ENCODE results near the gene EEIG1.

EEIG1 gene

DNA sequence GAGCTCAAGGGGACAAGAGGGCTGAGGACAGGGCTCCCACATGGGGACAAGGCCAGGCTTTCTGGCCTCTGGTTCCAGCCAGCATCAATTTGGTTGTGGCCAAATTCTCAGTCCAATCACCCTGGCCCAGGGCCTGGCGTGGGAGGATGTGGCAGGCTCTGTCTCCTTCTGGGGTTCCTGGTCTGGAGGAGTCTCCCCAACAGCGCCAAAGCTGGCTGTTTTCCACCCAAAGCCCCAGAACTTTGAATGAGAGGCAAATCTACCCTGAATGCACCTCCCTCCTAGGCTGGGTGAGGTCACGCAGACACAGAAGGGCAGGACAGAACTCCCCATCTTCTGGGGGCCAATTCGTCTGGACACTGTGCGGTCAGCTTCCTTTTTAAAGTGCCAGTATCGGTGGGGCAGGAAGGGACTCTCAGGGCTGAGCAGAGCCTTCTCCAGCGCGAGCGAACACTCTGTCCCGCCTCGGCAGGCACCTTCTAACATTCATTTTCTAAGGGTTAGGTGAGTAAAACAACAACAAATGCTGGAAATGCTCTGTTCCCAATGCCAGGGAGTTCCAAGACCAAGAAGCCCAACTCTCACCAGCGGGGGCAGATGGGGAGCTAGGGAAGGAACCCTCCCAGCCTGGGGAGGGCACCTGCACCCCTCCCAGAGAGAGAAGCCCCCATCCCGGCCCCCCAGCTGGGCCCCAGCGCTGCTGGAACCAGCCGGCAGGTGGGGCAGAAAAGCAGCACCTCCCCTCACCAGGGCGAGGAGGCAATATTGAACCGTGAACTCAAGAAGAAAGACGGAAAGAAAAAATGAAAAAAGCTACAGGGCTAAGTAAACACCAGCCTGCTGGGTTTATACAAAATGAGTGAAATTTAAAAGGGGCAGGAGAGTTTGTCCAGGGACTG is 39.5 kb downstream of the EEIG1 start:
- DNase-seq (ENCODE audit: low read depth in 2 of 2): no peak

DNA sequence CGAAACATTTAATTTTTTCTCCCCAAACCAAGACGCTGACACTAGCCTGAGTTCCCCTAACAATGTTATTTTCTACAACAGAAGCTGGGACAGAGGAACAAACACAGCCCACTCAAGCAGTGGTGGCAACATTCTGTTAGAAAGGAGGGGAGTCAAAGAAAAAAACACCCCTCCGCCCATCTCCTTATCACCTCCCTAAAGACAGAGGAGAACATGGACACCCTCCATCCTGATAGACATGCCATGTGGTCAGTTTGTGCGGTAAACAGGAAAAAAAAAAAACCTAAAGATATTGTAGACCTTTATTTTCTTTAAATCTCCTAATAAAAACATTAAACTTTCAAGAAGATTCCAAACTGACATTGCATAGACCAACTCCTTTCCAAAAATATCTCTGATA is 40.2 kb downstream of the EEIG1 start:
- DNase-seq (ENCODE audit: low read depth in 2 of 2): no peak

DNA sequence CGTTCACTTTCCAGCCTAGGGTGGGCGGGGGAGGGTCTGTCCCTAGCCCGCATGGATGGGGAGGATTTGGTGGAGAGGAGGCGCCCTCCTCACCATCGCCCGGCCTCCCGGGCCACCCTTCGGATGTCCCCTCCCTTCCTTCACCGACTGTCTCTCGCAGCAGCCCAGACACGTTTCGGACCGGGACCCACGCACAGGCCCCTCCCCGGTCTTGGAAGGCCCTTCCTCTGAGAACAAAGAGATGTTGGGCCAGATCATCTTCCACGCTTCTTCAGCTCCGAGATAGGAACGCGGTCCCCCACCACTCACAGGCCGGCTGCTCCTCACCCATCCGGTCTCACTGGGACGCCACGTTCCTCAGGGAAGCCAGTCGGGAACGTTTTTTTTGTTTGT is 42.5 kb downstream of the EEIG1 start:
- DNase-seq (ENCODE audit: low read depth in 2 of 2): no peak

DNA sequence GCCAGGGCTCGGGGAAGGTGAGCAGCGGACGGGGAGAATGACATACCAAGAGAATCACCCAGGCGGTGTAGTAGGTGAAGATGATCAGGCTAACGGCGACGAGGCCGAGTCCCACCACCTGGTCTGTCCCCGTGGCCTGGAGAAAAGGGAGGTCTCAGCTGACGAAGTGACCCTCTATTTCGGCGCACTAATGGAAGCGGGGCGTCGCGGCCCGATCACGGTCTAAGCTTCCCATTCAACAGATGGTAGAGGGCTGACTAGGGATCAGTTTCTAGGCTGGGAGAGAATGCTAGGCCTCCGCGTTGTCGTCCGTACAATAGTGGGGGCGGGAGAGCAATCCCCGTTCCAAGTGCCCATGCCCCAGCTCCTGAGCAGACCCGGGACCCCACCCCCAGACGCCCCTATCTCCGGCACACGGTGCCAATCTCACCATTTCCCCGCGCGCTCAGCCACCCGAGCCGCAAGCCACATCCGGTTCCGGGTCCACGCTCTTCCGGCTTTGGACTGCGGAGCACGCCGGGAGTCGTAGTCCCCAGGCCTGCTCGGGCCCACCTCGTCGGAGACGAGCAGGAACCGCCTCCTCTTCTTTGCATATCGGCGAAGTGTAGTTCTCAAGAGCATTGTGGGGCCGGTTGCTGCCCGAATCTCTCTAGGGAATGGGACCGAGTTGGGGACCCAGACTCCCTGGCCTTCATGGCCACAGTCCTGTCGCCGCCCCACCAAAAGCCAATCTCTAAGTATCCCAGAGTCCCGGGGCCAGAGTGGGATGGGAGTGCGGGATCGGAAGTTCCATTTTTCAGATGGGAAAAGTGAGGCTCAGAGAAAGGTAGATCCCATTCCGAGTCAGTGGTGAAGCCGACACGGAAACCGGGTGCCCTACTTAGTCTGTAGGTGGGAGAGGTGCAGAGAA is 43.1 kb downstream of the EEIG1 start, which contains the start of gene DPM2:
DPM2 (minus strand) TSS at position 467 of the 910 bp plus-strand sequence; CDS start at position 433, 34 bp downstream.
- DNase-seq (ENCODE audit: low read depth in 2 of 2): peak; percentile 77 to 81

DNA sequence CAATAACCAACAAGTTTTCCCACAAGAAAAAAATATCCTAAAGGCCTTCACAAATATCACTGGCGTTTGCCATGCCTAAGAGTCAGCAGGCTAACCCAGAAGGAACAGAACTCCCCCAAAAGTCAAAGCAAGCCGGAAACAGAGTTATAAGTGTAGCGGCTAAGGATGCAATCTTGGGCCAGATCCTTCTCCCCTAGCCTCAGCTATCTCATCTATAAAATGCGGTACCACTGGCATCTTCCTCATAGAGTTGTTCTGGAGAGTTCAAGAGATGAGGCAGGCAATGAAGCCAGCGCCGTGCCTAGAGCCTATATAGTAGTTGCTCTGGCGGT is 43.8 kb downstream of the EEIG1 start:
- no peak for DNase-seq (ENCODE audit: low read depth in 2 of 2)

DNA sequence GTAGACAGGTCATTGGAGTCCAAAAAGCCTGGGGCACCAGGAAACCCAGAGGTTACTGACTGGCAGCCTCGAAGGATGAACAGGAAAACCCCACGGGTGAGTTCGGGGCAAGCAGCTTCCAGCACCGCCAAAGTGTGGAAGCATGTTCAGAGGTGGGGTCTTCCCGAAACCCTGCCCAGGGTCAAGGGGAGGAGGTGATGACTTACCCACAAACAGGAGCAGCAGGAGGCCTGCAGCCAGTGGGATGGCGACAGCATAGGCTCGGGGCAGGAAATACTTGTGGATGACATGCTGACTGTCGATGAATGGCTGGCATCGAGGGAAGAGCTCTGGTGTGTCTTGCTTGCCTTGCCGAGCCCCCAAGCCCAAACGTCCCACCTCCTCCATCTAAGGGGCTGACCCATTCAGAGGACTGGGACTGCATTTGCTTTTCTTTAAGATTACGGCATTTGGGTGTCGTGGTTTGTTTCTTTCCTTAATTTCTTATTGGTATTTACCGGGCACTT is 44.4 kb downstream of the EEIG1 start:
- no peak for DNase-seq (ENCODE audit: low read depth in 2 of 2)

DNA sequence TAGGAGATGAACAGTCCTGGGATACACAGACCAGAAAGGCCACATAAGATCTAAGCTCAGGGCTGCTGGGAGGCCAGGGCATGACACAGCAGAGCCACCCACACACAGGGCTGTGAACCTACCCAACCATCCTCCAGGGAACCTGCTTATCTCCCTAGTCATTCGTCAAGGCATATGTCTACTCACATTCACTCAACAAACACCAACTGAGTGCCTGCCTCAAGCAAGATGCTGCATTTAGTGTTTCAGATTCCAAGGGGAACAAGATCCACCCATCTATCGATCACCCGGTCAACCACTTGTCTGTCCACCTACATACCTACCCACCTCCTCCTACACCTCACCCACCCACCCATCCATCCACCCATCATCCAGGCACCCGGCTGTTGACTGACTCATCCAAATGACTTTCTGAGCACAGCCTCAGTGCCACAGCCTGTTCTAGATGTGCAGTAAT is 45.0 kb downstream of the EEIG1 start:
- DNase-seq (ENCODE audit: low read depth in 2 of 2): no peak

DNA sequence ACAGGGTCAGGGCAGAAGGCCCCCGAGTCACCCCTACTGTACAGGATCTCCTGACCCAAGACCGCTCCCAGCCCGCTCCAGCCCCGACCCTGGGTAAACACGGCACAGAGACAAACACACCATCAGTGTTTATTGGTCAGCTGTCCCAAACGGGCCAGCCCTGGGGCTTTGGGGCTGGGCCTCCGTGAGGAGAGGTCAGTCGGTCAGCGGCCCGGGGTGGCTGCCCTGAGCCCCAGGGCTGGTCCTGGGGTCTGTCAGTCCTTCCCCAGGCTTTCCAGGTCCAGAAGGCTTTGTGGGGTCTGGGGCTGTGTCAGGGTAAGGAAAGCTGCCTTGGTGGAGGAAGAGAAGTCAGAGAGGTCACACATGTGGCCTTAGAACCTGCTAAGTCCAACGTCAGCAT is 45.8 kb downstream of the EEIG1 start:
- DNase-seq (ENCODE audit: low read depth in 2 of 2): no peak

DNA sequence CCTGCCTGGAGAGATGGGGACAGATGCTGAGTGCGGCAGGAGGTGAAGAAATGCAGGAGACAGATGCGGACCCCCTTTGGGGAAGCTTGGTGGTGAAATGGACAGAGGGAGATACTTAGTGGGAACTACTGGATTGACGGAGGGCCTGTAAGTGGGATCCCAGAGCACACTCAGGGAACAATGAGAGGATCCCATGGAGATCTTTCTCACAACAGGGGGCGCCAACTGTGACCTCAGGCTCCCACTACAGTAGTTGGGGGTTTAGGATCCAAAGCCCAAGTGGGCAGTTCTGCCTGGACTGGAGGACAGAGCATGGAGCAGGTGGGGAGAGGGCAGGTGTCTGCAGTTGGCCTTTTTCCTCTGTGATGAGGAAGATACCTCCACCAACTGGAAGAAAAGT is 46.5 kb downstream of the EEIG1 start:
- DNase-seq (ENCODE audit: low read depth in 2 of 2): no peak

DNA sequence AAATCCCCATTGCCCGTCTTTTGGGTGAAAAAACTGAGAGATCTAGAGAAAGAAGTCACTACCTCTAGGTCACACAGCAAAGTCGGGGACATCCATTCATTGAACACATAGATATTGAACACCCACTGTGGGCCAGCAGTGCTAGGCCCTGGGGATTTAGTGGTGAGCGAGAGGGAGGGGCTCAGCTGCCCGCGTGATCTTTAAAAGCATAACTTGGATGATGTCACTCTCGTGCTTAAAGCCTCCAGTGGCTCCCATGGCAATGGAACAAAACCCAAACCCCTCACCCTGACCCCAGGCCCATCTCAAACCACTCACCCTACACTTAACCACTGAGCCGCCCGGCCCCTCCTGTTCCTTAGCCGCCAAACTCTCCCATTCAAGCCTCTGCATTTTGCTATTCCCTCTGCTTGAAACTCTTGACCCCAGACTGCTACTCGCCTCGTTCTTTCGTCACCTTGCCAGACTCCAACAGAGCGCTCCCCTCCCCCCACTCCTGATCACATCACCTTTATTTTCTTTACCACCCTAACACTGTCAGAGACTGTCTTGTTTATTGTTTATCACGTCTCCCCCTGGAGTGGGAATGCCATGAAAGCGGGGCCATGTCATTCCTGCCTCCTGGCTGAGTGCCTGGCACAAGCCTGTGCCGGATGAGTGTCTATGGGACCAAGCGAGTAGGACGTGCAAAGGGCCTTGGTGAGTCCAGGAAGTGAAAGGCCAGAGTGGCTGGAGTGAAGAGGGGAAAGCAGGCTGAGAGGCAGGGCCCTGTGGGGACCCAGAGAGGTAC is 49.5 kb downstream of the EEIG1 start:
- DNase-seq (ENCODE audit: low read depth in 2 of 2): no peak

Measured in stimulated activated CD4-positive, alpha-beta T cell treated with anti-CD3 and anti-CD28 coated beads, Interleukin-15, amount 100 ng/mL, for 48 hours (primary cell).